HG02763 (cell line): Measurements from ENCODE around the gene GSTT4.
"Not testable (repeated sequence)": the region's sequence is repeated elsewhere in the genome, so short reads cannot be mapped to it uniquely, and the experiment has no call there.

Source experiments
- ATAC-seq: cut with Tn5 transposase; IDR thresholded peaks from one replicate; pipeline ENCODE4 v1.9.1; 2021; ENCODE audit warnings: mild to moderate bottlenecking, moderate library complexity; ENCODE audit not compliant: unreplicated experiment

GSTT4 gene

DNA sequence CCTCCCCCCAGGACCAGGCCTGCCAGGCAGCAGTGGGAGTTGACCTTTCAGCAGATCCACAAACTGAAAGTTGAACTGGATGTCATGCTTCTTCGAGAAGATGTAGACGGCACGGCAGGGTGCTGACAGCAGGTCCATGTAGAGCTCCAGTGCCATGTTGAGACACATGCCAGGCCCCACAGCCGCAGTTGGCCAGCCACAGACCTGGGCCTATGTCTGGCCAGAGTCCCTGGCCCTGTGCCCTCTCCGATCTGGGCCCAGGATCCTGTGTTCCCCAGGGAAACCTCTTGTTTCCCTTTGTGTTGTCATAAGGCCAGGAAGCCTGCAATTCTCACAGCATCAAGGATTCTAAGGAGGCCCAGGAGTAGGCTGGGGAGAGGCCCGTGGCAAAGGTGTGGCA is at the start of gene GSTT4:
GSTT4 (minus strand) TSS at position 253 of the 400 bp plus-strand sequence; CDS start at position 156, 97 bp downstream.
- ATAC-seq = no peak

DNA sequence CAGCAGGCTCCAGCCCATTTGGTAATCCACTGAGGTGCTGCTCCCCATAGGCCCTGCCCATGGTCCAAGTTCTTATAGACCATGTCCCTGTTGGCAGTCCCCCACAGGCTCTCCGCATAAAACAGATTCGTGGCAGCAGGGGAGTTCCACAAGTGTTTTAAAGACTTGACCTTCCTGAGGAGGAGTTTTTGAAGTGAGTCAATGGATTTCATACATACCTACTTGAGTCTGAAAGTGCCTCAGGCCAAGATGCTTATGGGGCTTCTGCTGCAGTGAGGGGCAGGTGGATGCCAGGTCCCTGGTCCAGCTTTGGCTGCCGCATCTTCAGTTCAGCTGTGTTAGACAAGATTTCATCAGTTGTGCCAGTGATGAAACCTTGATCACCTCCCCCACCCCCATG is 49.1 kb upstream of the GSTT4 start:
- no peak for ATAC-seq

DNA sequence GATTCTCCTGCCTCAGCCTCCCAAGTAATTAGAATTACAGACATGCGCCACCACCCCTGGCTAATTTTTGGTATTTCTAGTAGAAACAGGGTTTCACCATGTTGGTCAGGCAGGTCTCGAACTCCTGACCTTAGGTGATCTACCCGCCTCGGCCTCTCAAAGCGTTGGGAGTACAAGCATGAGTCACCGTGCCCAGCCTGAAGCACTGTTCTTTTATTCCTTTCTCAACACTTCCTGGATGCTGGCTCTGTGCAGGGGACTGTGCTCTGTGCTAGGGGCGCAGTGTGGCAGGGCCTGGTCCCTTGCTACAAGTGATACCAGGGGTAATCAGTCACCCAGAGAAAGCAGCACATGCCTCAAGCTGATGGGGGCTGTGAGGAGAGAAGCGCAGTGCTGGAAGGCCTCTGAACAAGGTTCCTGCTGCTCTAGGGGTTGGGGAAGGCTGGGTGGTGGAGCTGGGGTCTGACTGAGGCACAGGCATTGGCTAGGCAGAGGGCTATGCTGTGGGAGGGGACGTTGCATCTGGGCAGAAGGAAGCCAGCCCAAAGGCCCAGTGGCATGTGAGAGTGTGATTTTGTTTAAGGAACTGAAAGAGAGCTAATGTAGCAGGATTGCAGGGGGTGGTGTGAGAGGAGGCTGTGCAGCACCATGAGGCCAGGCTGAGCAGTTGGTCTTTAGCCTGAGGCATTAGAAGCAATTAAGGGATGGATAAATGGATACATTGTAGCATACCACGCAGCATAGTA is 48.4 kb upstream of the GSTT4 start:
- no peak for ATAC-seq

DNA sequence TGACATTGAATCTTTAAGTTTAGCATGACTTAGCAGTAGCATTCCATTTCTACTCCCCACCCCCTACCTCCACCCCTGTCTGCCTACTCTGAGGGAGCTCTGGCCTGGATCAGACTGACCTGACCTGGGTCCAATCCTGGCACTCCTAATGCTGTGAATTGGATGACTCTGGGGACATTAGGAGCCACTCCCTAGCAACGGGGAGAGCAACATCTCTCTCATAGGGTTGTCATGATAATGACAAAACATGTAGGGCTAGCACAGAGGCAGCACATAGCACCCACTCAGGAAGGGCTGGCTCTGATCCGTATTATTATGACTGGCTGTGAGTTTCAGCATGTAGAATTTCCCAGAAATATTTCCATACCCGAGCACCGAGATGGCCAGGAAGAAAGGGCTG is 46.3 kb upstream of the GSTT4 start:
- ATAC-seq = no peak

DNA sequence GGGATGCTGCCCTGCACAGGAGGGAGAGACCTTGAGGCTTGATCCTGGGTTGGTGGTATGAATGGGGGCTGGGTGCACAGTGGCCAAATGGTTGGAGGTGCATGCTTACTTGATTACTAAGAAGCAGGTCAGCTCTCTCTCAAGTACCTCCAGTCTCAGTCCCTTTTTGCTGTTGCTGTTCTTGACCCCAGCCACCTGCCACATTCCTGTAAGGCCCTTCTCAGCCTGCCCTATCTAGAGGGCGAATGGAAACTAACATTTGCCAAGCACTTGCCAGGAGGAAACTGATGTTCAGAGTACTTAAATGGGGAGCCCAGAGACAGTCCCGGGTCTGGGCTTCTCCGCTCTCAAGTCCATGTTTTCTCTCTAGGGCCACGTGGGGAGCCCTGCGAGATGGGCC is 45.8 kb upstream of the GSTT4 start:
- ATAC-seq = no peak

DNA sequence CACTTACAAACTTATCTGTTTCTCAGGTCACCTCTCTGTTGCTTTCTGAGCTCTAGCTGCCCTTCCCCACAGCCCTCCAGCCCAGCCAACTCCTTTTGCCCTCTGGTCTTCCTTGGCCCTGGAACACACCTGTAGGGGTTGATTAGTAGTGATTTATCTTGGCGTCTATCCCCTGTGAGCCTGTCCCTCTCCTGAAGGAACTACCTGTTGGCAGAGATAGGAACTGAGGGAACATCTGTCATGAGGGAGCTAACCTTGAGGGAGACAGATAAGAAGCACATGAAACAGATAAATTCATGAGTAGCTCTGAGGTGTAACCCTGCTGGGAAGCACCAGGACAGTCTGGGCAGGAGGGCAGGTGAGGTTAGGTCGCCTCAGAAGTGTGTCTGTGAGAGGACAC is 44.7 kb upstream of the GSTT4 start:
- ATAC-seq = no peak

DNA sequence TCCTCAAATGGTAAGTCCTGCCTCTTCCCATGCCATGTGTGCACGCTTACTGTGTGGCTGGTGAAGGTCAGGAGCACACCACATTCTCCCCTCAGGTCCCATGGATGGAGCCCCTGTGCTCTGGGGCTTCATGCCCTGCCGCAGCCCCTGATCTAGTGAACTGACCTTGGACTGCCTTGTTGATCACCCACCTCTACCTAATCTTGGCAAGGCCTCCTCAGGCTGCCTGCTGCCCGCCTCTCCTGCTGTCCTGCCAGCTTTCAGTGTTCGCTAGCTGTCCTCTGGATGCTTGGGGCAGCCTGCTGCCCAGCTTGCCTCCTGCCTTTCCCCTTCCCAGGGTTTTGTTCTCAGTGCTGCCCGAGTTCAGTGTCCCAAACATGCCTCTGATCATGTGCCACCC is 44.0 kb upstream of the GSTT4 start:
- no peak for ATAC-seq

DNA sequence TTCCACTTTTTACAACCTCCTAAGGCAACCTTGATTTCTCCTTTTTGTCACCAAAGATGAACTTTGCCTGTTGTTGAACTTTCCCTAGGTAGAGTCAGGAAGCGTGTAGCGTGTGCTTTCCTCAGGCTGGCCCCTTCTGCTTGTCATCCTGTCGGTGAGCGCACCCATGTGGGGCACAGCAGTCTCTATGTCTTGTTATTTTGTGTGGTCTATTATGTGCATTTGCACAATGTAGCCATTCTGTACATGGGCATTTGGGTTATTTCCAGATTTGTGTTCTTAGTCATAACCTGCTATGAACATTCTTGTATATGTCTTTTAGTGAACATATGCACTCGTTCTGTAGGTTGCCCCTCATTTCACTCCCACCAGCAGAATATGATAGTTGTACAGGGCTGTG is 40.8 kb upstream of the GSTT4 start:
- no peak for ATAC-seq

DNA sequence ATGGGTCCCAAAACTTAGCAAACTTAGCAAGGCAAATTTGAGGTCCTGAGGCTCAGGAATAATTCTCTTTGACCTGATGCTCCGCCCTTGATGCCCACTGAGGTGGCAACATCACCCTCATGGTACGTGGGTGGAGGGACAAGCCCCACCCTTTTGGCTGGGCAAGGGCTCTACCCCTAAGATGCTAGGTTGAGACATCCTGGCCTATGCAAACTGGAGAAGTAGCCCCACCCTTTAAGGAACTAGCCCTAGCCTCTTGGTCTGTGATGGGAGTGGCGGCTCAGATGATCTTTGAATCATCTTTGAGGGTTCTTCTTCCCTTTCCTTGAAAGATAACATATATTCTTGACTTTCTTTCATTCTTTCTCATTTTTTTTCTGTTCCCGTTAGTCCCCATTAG is 38.7 kb upstream of the GSTT4 start:
- ATAC-seq = no peak

DNA sequence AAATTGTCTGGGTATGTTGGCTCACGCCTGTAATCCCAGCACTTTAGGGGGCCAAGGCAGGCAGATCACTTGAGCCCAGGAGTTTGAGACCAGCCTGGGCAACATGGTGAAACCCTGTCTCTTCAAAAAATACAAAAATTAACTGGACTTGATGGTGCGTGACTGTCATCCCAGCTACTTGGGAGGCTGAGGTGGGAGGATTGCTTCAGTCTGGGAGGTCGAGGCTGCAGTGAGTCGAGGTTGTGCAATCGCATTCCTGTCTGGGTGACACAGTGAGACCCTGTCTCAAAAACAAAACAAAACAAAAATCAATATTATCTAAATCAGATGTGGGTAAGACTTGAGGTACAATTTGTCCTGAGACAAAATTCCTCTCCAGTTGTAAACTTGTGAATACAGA is 38.2 kb upstream of the GSTT4 start:
- not testable (repeated sequence) for ATAC-seq

DNA sequence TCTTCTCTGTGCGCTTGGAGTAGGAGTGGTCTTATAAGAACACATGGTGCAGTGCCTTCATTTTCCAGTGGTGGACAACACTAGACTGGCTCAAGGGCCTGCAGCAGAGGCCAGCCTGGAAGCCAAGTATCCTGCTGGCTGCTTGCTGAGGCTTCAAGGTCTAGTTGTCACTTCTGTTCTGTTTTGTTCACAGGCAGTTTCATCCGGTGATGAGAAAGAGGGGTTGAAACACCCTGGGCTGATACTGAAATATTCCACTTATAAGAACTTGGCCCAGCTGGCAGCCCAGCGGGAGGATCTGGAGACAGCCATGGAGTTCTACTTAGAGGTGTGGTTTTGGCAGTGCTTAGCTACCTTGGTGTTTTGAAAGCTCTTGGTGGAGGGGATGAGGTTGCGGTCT is 35.7 kb upstream of the GSTT4 start:
- no peak for ATAC-seq

DNA sequence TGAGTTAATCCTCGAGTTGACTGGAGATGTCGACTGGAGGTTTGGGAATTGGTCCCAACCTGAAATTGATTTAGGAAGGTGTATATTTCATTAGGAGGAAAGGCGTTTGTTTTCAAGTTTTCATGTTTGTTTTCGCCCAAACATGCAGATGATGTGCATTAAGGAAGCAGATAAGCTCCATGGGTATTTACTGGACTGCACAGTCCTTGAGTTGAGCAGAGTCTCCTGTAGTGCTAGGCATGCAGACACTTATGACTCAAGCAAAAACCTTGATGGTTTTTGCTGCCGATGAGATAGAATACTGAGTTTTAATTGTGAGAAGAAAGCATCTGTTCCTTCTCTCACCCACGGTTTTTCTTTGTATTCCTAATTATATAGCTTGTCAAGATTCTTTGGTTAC is 33.8 kb upstream of the GSTT4 start:
- no peak for ATAC-seq

DNA sequence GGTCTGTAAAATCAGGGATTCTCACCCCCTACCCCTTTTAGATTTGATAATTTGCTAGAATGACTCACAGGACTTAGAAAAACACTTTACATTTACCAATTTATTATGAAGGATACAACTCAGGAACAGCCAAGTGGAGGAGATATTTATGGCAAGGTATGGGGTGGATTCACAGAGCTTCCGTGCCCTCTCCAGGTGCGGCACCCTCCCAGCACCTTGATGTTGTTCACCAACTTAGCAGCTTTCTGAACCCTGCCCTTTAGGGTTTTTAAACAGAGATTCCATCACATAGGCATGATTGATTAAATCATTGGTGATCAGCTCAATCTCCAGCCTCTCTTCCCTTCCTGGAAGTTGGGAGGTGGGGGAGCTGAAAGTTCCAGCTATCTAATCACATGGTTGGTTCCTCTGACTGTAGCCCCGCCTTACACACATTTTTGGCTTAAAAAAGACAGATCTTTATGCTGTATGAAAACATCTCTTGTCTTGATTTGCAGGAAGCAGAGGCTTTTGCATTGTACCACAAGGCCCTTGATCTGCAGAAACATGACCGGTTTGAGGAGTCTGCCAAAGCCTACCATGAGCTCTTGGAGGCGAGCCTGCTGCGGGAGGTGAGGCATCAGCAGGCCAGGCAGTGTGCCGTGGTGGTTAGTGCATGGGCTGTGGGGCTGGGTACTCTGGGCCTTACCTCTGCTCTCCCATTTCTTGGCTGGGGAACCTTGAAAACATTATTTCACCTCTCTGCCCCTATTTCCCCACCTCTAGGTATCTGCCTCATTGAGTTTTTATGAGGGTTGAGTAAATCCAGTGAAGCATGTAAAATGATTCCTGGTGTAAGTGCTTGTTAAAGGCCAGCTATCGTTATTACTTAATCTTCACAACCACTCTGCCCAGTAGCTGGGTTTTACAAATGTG is 32.9 kb upstream of the GSTT4 start:
- ATAC-seq = no peak

DNA sequence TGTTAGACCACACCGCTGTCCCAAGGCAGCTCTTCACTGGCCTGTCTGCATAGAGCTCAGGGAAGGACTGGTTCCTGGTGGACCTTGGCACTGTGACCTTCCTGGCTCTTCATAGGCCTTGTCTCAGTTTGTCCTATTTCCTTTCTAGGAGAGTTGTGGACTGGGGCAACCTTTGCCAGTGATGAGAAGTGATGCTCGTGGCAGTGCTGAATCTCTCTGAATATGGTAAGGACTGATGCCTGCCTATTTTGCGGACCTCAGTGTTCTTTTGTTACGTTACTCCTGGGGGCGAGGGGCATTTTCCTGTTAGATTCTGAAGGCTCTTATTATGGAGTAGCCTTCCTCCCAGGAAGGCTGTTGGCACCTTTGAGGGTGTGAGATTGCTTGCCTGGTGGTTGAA is 30.0 kb upstream of the GSTT4 start:
- no peak for ATAC-seq

DNA sequence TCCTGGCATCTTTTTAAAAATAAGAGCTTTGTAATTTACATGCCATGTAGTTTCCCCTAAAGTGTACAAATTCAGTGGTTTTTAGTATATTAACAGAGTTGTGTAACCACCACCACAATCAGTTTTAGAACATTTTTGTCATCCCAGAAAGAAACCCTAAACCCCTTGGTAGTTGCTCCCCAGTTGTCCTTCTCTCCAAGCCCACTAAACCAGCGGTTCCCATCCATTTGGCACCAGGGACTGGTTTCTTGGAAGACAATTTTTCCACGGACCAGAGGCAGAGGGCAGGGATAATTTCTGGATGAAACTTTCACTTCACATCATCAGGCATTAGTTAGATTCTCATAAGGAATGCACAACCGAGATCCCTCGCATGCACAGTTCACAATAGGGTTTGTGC is 28.5 kb upstream of the GSTT4 start:
- ATAC-seq = no peak

DNA sequence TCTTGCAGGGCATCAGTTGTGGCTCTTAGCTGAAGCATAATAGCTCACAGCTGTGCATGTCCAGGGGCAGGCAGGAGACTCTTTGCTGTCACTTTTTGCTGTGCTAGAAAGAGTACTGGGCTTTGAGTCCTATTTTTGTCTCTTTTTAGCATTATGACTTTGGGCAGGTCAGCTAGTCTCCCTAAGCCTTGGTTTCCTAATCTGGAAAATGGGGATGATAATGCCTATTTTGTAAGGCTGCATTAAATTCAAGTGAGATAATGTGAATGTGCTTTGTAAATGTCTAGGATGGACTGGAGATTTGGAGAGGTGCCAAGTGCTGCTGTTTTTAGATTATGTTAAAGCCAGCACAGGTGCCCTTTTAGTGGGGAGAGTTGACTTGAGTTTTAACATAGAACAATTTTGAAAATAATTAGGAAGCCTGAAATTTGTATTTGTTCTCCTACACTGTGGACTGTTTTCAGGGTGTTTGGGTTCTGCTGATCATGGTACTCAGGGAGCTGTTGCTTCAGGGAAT is 25.0 kb upstream of the GSTT4 start:
- no peak for ATAC-seq

DNA sequence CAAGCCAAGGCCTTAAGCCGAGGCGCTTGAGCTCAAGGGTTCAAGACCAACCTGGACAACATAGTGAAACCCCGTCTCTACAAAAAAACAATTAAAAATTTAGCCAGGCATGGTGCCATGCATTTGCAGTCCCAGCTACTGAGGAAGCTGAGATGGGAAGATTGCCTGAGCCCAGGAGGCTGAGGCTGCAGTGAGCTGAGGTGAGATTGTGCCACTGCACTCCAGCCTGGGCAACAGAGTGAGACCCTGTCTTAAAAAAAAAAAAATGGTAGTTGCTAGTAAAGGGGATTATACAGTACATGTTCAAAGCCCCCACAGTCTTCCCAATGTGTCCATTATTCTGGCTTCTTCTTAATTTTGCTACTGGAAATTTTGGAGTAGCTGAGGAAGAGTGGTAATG is 24.1 kb upstream of the GSTT4 start:
- ATAC-seq = no peak

DNA sequence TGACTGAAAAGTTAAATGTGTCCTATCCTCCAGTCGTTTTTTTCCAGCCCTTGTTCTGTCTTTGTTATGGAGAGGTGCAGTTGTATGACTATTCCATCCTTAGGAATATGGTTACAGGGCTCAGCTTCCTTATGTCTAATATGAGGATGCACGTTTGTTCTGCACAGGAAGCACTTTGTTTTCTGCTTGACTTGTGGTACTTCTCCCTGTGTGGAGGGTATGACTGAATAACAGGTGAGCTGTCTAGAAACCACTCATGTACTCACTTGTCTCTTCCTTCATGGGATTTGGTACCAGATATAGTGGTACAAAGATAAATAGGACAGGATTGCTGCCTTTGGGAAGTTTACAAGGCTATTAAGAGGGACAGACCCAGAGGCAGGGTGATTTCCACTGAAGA is 23.3 kb upstream of the GSTT4 start:
- ATAC-seq = no peak

DNA sequence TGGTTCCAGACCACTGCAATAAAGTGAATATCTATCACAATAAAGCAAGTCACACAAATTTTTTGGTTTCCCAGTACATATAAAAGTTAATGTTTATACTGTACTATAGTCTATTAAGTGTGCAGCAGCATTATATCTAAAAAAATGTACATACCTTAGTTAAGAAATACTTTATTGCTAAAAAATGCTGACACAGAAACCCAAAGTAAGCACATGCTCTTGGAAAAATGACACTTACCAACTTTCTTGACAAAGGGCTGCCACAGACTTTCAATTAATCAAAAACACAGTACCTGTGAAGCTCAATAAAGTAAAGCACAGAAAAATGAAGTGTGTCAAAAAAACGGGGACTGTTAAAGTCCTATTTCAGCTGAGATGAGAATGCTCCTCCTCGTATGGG is 22.7 kb upstream of the GSTT4 start:
- ATAC-seq = no peak

DNA sequence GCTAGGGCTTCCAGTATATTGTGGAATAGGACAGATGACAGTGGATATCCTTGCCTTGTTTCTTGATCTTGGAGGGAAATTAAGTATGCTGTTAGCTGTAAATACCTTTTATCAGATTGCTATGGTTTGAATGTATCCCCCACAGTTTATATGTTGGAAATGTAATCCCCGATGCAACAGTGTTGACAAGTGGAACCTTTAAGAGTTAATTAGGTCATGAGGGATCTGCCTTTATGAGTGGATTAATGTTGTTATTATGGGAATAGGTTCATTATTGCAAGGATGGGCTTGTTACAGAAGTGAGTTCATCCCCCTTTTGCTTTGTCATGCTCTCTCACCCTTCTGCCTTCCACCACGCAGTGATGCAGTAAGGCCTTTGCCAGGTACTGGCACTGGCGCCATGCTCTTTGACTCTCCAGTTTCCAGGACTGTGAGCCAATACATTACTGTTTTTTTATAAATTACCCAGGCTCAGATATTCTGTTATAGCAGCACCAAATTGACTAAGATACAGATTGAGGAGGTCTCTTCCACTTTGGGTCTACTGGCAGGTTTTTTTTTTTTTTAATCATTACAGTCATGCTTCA is 22.2 kb upstream of the GSTT4 start:
- ATAC-seq = no peak

DNA sequence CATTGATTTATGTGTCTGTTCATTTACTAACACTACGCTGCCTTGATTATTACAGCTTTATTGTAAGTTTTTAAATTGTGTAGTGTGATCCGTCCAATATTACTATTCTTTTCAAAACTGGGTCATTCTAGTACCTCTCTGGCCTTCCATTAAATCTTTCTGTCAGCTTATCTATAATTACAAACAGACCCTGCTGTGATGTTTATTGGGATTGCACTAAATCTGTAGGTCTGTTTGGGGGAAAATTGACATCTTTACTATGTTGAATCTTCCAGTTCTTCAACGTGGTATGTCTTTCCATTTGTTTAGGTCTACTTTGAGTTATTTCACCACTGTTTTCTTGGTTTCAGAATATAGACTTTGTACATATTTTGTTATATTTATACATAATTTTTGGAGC is 21.5 kb upstream of the GSTT4 start:
- ATAC-seq = no peak

DNA sequence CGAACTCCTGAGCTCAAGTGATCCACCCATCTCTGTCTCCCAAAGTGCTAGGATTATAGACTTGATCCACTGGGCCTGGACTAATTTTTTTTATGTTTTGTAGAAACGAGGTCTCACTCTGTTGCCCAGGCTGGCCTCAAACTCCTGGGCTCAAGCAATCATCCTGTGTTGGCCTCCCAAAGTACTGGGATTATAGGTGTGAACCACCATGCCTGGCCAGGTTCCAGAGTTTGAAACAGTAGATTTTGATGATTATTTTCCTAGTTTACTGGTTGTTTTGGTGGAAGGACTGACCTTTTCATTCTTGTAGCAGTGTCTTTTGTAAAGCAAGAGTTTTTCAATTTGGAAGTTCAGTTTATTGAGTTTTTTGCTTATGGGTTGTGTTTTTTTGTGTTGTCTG is 20.8 kb upstream of the GSTT4 start:
- ATAC-seq = no peak
